Natural killer cell (primary cell): Measurements from ENCODE around the gene SLC6A8. TPM values are rescaled to one million over a fixed set of nuclear protein-coding genes. Genes with fewer than 3 reads are reported as not detected.
"Not testable (repeated sequence)": the region's sequence is repeated elsewhere in the genome, so short reads cannot be mapped to it uniquely, and the experiment has no call there.

Source experiments
- ATAC-seq, 3 donors: fragments of 150-1000 bp in 2 of 3; fragments of 200-7000 bp in 1 of 3; cut with Tn5 transposase; 1 replicate in 1 of 3; 2 replicates in 2 of 3; pipeline ENCODE4 v1.10.0; 2021; ENCODE audit warnings: mild to moderate bottlenecking in 2 of 3, moderate library complexity in 2 of 3
- DNase-seq, 2 donors: peaks; one replicate each; pipeline versions ENCODE4 v3.0.0 to v3.0.0-alpha.2; 2013 to 2021; ENCODE audit warnings: mixed read lengths in 1 of 2
- H3K27ac ChIP-seq: one replicate; pipeline ENCODE4 v1.5.1; 2013; ENCODE audit warnings: mild to moderate bottlenecking, low read length
- H3K27me3 ChIP-seq: one replicate; pipeline ENCODE4 v1.6.1; 2013; ENCODE audit warnings: low read length; ENCODE audit not compliant: control insufficient read depth, insufficient read depth
- H3K36me3 ChIP-seq: one replicate; pipeline ENCODE4 v1.6.1; 2013; ENCODE audit warnings: low read length; ENCODE audit not compliant: control insufficient read depth, insufficient read depth
- H3K4me1 ChIP-seq: one replicate; pipeline ENCODE4 v1.6.1; 2013; ENCODE audit warnings: low read length; ENCODE audit not compliant: control insufficient read depth, insufficient read depth
- H3K4me3 ChIP-seq: one replicate; pipeline ENCODE4 v1.5.1; 2013; ENCODE audit warnings: low read length
- H3K9me3 ChIP-seq: one replicate; pipeline ENCODE4 v1.6.1; 2013; ENCODE audit warnings: low read length; ENCODE audit not compliant: control insufficient read depth, insufficient read depth
- H3K27ac Mint-ChIP-seq, 2 donors: one replicate each; pipeline ENCODE4 v1.8.0; 2022; ENCODE audit warnings: mild to moderate bottlenecking in 2 of 2, mixed read lengths in 2 of 2, moderate library complexity in 1 of 2
- H3K27me3 Mint-ChIP-seq, 2 donors: one replicate each; pipeline ENCODE4 v1.8.0; 2022; ENCODE audit warnings: low read depth in 2 of 2, mixed read lengths in 2 of 2
- H3K36me3 Mint-ChIP-seq: one replicate; pipeline ENCODE4 v1.8.0; 2022; ENCODE audit warnings: mixed read lengths
- H3K4me1 Mint-ChIP-seq, 2 donors: one replicate each; pipeline ENCODE4 v1.8.0; 2022; ENCODE audit warnings: mixed read lengths in 2 of 2
- H3K4me3 Mint-ChIP-seq: one replicate; pipeline ENCODE4 v1.8.0; 2022; ENCODE audit warnings: mild to moderate bottlenecking, moderate library complexity, mixed read lengths
- H3K9me3 Mint-ChIP-seq, 2 donors: one replicate each; pipeline ENCODE4 v1.8.0; 2022; ENCODE audit warnings: mixed read lengths in 2 of 2
- WGBS: methylation state at CpG from one replicate; pipeline ENCODE4 v1.1.7; 2013; ENCODE audit warnings: missing lambda C conversion rate; ENCODE audit not compliant: insufficient coverage; 5-methylcytosine and 5-hydroxymethylcytosine counted together
- intact Hi-C: fragments of 100-400 bp; cut with micrococcal nuclease; formaldehyde crosslinking; loops from one replicate; pipeline ENCODE4 v1.14.2; 2022
- total RNA-seq, 4 donors: library from RNA; stranded (reverse); fragments of 120-200 nt in 1 of 4; gene quantifications; one replicate each; pipeline versions ENCODE4 v1.2.3 to v1.2.4, GENCODE V29; 2013 to 2022
- TF ChIP-seq, protein P1 (sequence below): fragments of 200-600 bp; IDR thresholded peaks from one replicate; pipeline ENCODE4 v1.8.0; 2022; ENCODE audit warnings: antibody characterized with exemption

The SLC6A8 gene
- total RNA-seq, 3 donors from 2014 or later (not counting 1 experiment from before 2014, with no cell fraction given): 0.77 to 2.5 (median 1.4) TPM

DNA sequence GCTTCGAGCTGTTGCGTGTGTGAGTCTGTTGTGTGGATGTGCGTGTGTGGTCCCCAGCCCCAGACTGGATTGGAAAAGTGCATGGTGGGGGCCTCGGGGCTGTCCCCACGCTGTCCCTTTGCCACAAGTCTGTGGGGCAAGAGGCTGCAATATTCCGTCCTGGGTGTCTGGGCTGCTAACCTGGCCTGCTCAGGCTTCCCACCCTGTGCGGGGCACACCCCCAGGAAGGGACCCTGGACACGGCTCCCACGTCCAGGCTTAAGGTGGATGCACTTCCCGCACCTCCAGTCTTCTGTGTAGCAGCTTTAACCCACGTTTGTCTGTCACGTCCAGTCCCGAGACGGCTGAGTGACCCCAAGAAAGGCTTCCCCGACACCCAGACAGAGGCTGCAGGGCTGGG, 8.4 kb downstream of the SLC6A8 start:
- no peaks in the 10 kb centered on the region for H3K9me3 ChIP-seq
- no peaks in the 10 kb centered on the region for H3K27me3 ChIP-seq
- Mint-ChIP-seq H3K36me3 (no peaks in the 10 kb centered on the region), H3K4me3 (no peak overlapping the region), H3K27ac (no peak overlapping the region), H3K27me3 (no peaks in the 10 kb centered on the region), H3K9me3 (no peaks in the 10 kb centered on the region), H3K4me1 (peaks cover 0 to 6% of the 10 kb centered on the region in 2 donors)
- intact Hi-C loops: no loop called here
- WGBS: 97% methylated on average over 12 of the region's 15 CpGs
- H3K4me3 ChIP-seq: no peak overlapping the region
- peaks cover 6% of the 10 kb centered on the region for H3K36me3 ChIP-seq
- TF ChIP-seq, protein P1, sequence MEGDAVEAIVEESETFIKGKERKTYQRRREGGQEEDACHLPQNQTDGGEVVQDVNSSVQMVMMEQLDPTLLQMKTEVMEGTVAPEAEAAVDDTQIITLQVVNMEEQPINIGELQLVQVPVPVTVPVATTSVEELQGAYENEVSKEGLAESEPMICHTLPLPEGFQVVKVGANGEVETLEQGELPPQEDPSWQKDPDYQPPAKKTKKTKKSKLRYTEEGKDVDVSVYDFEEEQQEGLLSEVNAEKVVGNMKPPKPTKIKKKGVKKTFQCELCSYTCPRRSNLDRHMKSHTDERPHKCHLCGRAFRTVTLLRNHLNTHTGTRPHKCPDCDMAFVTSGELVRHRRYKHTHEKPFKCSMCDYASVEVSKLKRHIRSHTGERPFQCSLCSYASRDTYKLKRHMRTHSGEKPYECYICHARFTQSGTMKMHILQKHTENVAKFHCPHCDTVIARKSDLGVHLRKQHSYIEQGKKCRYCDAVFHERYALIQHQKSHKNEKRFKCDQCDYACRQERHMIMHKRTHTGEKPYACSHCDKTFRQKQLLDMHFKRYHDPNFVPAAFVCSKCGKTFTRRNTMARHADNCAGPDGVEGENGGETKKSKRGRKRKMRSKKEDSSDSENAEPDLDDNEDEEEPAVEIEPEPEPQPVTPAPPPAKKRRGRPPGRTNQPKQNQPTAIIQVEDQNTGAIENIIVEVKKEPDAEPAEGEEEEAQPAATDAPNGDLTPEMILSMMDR: no peak
- no peaks in the 10 kb centered on the region for H3K4me1 ChIP-seq
- no peak for DNase-seq
- no peak for ATAC-seq
- no peak overlapping the region for H3K27ac ChIP-seq

- H3K27me3 Mint-ChIP-seq, H3K27ac Mint-ChIP-seq, H3K9me3 ChIP-seq, H3K36me3 ChIP-seq, H3K4me3 ChIP-seq, H3K4me1 Mint-ChIP-seq, H3K4me3 Mint-ChIP-seq, H3K27ac ChIP-seq, DNase-seq, H3K27me3 ChIP-seq, H3K4me1 ChIP-seq, intact Hi-C loops, H3K9me3 Mint-ChIP-seq, ATAC-seq, H3K36me3 Mint-ChIP-seq: not testable (repeated sequence)
- 96% methylated on average over 8 of the region's 10 CpGs for WGBS
Measured at GRCh38 chrX:153696538-153696937, 8.8 kb downstream of the SLC6A8 start.

DNA sequence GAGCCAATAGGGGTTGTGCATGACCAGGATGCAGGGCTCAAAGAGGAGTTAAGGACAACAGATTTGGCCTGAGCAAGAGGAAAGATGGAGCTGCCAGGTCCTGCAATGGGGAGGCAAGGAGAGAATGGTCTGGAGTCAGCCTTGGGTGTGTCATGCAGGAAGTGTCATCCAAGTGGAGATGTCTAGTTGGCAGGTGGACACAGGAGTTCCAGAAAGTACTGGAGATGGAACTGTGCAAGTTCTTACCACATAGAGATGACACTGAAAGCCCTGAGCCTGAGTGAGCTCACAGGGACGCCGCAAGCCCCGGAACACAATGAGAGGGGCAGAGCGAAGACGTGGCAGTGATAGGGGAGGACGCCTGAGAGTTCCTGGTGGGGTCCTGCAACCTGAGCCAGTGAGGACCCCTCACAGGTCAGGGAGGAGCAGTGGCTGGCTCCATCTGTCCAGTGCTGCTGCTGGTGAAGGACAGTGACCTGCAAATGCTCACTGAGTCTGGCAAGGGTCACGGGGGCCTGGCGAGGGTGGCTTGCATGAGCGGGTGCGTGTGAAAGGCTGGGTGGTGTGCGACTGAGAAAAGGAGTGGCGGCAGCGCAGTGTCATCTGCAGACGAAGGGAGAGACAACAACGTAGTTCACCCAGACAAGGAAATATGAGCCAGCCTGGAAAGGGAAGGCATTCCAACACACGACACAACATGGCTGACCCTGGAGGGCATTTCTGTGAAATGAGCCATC, 9.4 kb downstream of the SLC6A8 start:
- H3K36me3 Mint-ChIP-seq, H3K4me3 Mint-ChIP-seq, H3K27me3 ChIP-seq, H3K4me1 Mint-ChIP-seq, intact Hi-C loops, H3K4me1 ChIP-seq, H3K27ac Mint-ChIP-seq, DNase-seq, H3K27me3 Mint-ChIP-seq, H3K9me3 Mint-ChIP-seq, ATAC-seq, H3K9me3 ChIP-seq, H3K4me3 ChIP-seq, H3K27ac ChIP-seq: not testable (repeated sequence)
- H3K36me3 ChIP-seq: peaks cover 10% of the 10 kb centered on the region
- 96% methylated on average over 15 of the region's 16 CpGs for WGBS

DNA sequence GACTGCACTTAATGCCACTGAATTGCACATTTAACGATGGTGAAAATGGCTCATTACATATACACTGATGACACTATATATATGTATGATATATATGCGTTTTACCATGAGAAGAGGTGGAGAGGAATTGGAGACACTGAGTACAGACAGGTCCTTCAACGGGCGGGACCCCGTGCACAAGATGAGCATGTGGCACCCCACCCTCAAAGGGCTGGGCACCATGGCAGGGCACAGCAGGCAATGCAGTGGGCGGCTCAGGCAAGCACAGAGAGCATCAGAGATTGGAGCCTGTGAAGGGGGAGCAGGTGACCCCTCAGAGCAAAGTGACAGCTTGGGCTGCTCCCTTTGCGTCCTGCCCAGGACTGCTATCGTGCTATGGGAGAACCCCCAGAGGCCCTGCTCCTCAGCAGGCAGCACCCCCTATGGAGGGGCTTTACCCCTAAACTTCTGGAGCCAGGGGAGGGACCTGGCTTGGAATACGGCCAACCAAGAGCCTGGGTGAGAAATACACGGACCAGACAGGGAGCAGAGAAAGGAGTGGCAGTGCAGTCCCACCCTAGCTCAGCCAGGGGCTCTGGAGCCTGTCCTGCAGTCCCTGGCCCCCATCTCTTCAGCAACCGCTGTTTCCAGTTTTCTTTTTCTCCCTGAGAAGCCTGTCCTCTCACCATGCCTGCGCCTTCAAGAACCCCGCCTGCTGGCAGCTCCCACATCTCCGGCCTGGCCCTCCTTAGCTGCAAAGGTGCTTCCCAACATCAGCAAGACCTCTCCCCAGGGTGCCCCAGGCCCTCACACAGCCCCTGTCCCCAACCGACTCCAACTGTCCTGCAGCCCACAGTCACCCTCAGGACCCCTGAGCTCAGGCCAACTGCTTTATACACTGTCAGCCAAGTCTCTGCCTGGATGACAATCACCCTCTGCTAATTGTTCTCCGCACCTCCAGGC, 10.5 kb downstream of the SLC6A8 start:
- no peaks in the 10 kb centered on the region for H3K4me1 ChIP-seq
- DNase-seq: no peak
- Mint-ChIP-seq H3K4me3 (no peak overlapping the region), H3K4me1 (peaks cover 0 to 6% of the 10 kb centered on the region in 2 donors), H3K36me3 (no peaks in the 10 kb centered on the region), H3K9me3 (no peaks in the 10 kb centered on the region), H3K27ac (no peak overlapping the region), H3K27me3 (no peaks in the 10 kb centered on the region)
- peaks cover 17% of the 10 kb centered on the region for H3K36me3 ChIP-seq
- H3K9me3 ChIP-seq: no peaks in the 10 kb centered on the region
- intact Hi-C loops: no loop called here
- H3K27me3 ChIP-seq: no peaks in the 10 kb centered on the region
- 96% methylated on average over 10 of the region's 16 CpGs for WGBS
- ATAC-seq: no peak
- no peak overlapping the region for H3K4me3 ChIP-seq
- TF ChIP-seq, protein P1: no peak
- H3K27ac ChIP-seq: no peak overlapping the region

- ATAC-seq, H3K4me3 Mint-ChIP-seq, H3K4me1 Mint-ChIP-seq, H3K27ac ChIP-seq, H3K27me3 Mint-ChIP-seq, H3K36me3 Mint-ChIP-seq, H3K27me3 ChIP-seq, H3K9me3 ChIP-seq, H3K4me3 ChIP-seq, DNase-seq, H3K27ac Mint-ChIP-seq, H3K4me1 ChIP-seq, intact Hi-C loops, H3K9me3 Mint-ChIP-seq: not testable (repeated sequence)
- 97% methylated on average over 10 of the region's 16 CpGs for WGBS
- peaks cover 24% of the 10 kb centered on the region for H3K36me3 ChIP-seq
Measured at GRCh38 chrX:153699210-153699783, 11.6 kb downstream of the SLC6A8 start.

DNA sequence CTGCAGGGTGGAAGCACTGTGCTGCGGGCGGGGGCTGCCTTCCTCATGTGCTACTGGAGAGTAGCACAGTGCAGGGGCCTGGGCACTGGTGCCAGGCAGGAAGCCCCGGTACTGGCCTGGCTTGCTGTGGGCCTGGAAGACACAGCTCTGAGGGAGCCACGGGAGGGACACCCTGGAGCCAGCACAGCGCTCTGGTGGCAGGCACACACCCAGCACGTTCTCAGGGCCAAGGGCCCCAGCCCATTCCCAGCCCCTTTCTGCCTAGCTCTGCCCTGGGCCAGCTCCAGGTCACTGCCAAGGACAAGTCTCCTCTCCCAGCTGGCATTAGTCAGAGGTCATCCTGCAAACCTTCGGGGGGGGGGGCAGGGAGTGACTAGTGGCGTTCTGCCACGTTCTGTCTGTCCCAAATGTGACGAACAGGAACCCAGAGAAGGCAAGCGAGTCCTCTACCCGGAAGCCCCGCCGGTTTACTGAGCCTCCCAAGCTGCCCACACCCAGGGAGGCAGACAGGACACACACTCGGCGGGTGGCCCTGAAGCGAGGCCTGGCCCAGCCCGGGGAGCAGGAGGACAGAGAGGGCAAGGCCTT, 12.2 kb downstream of the SLC6A8 start:
- H3K4me3 ChIP-seq, H3K9me3 ChIP-seq, DNase-seq, H3K27ac Mint-ChIP-seq, H3K4me1 Mint-ChIP-seq, H3K9me3 Mint-ChIP-seq, H3K36me3 Mint-ChIP-seq, H3K4me3 Mint-ChIP-seq, intact Hi-C loops, H3K27ac ChIP-seq, H3K27me3 Mint-ChIP-seq, H3K4me1 ChIP-seq, ATAC-seq, H3K27me3 ChIP-seq: not testable (repeated sequence)
- 96% methylated on average over 18 of the region's 18 CpGs for WGBS
- peaks cover 27% of the 10 kb centered on the region for H3K36me3 ChIP-seq
